Stimulated activated memory B cell treated with anti-CD40 and anti-IgM and Interleukin-4, amounts not matched to agents 10 μg/mL and 1 μg/mL and 100 μg/mL, for 72 hours (primary cell): ENCODE measurements around the gene ATP7A.
"Not testable (repeated sequence)": the region's sequence is repeated elsewhere in the genome, so short reads cannot be mapped to it uniquely, and the experiment has no call there.

Experiments
- ATAC-seq: fragments of 150-1000 bp; cut with Tn5 transposase; 2 replicates; pipeline ENCODE4 v1.10.0; 2021
- H3K27ac Mint-ChIP-seq: one replicate; pipeline ENCODE4 v1.8.0; 2022; ENCODE audit warnings: mild to moderate bottlenecking, mixed read lengths
- H3K27me3 Mint-ChIP-seq: one replicate; pipeline ENCODE4 v1.8.0; 2022; ENCODE audit warnings: mixed read lengths
- H3K36me3 Mint-ChIP-seq: one replicate; pipeline ENCODE4 v1.8.0; 2022; ENCODE audit warnings: mixed read lengths
- H3K4me1 Mint-ChIP-seq: one replicate; pipeline ENCODE4 v1.8.0; 2022; ENCODE audit warnings: mixed read lengths
- H3K4me3 Mint-ChIP-seq: one replicate; pipeline ENCODE4 v1.8.0; 2022; ENCODE audit warnings: mild to moderate bottlenecking, moderate library complexity, mixed read lengths
- H3K9me3 Mint-ChIP-seq: one replicate; pipeline ENCODE4 v1.8.0; 2022; ENCODE audit warnings: mixed read lengths

Gene ATP7A

GRCh38 chrX:78048052-78048451 lies 137.6 kb downstream of the ATP7A start:
- Mint-ChIP-seq H3K9me3 (peaks cover 4% of the 10 kb centered on the region), H3K4me3 (no peak overlapping the region), H3K36me3 (peaks cover 23% of the 10 kb centered on the region), H3K27ac (no peak overlapping the region), H3K4me1 (no peaks in the 10 kb centered on the region), H3K27me3 (no peaks in the 10 kb centered on the region)
- ATAC-seq = no peak

GRCh38 chrX:78063687-78064086 lies 153.2 kb downstream of the ATP7A start:
- H3K4me1 Mint-ChIP-seq = peaks cover 11% of the 10 kb centered on the region
- H3K36me3 Mint-ChIP-seq = no peaks in the 10 kb centered on the region
- ATAC-seq = no peak
- no peaks in the 10 kb centered on the region for H3K9me3 Mint-ChIP-seq
- H3K27ac Mint-ChIP-seq = peak overlapping the region; percentile 89
- H3K27me3 Mint-ChIP-seq = no peaks in the 10 kb centered on the region
- H3K4me3 Mint-ChIP-seq = no peak overlapping the region

GRCh38 chrX:78064152-78064551 lies 153.7 kb downstream of the ATP7A start:
- Mint-ChIP-seq H3K36me3 (no peaks in the 10 kb centered on the region), H3K4me1 (peaks cover 11% of the 10 kb centered on the region), H3K9me3 (no peaks in the 10 kb centered on the region), H3K4me3 (no peak overlapping the region), H3K27me3 (no peaks in the 10 kb centered on the region), H3K27ac (peak overlapping the region; percentile 89)
- peak; percentile 63 for ATAC-seq

- ATAC-seq = peak; percentile 85
- H3K4me3 Mint-ChIP-seq = peak overlapping the region; percentile 26
- H3K4me1 Mint-ChIP-seq = peaks cover 11% of the 10 kb centered on the region
- H3K27me3 Mint-ChIP-seq, H3K36me3 Mint-ChIP-seq, H3K9me3 Mint-ChIP-seq: not testable (repeated sequence)
- peak overlapping the region; percentile 89 for H3K27ac Mint-ChIP-seq
Measured at GRCh38 chrX:78064698-78065601, 154.5 kb downstream of the ATP7A start.

GRCh38 chrX:78066110-78066509 lies 155.6 kb downstream of the ATP7A start:
- H3K36me3 Mint-ChIP-seq = no peaks in the 10 kb centered on the region
- peaks cover 11% of the 10 kb centered on the region for H3K4me1 Mint-ChIP-seq
- no peaks in the 10 kb centered on the region for H3K9me3 Mint-ChIP-seq
- ATAC-seq = no peak
- H3K27me3 Mint-ChIP-seq = no peaks in the 10 kb centered on the region
- peak overlapping the region; percentile 89 for H3K27ac Mint-ChIP-seq
- no peak overlapping the region for H3K4me3 Mint-ChIP-seq

GRCh38 chrX:78071331-78071730 lies 160.8 kb downstream of the ATP7A start:
- peaks cover 4% of the 10 kb centered on the region for H3K9me3 Mint-ChIP-seq
- H3K27me3 Mint-ChIP-seq = no peaks in the 10 kb centered on the region
- no peaks in the 10 kb centered on the region for H3K4me1 Mint-ChIP-seq
- H3K27ac Mint-ChIP-seq = no peak overlapping the region
- no peak for ATAC-seq
- no peak overlapping the region for H3K4me3 Mint-ChIP-seq
- no peaks in the 10 kb centered on the region for H3K36me3 Mint-ChIP-seq

GRCh38 chrX:78073147-78074077 lies 162.9 kb downstream of the ATP7A start:
- not testable (repeated sequence) for H3K9me3 Mint-ChIP-seq, H3K4me3 Mint-ChIP-seq, ATAC-seq, H3K27ac Mint-ChIP-seq, H3K4me1 Mint-ChIP-seq, H3K36me3 Mint-ChIP-seq, H3K27me3 Mint-ChIP-seq

GRCh38 chrX:78074088-78074487 lies 163.6 kb downstream of the ATP7A start:
- H3K27ac Mint-ChIP-seq = no peak overlapping the region
- peaks cover 4% of the 10 kb centered on the region for H3K9me3 Mint-ChIP-seq
- no peaks in the 10 kb centered on the region for H3K4me1 Mint-ChIP-seq
- no peak for ATAC-seq
- no peak overlapping the region for H3K4me3 Mint-ChIP-seq
- H3K27me3 Mint-ChIP-seq = no peaks in the 10 kb centered on the region
- no peaks in the 10 kb centered on the region for H3K36me3 Mint-ChIP-seq

GRCh38 chrX:78075787-78076389 lies 165.4 kb downstream of the ATP7A start:
- Mint-ChIP-seq H3K27ac (no peak overlapping the region), H3K36me3 (no peaks in the 10 kb centered on the region), H3K27me3 (no peaks in the 10 kb centered on the region), H3K9me3 (peaks cover 4% of the 10 kb centered on the region), H3K4me1 (no peaks in the 10 kb centered on the region), H3K4me3 (no peak overlapping the region)
- ATAC-seq = no peak

GRCh38 chrX:78081413-78081812 lies 170.9 kb downstream of the ATP7A start:
- not testable (repeated sequence) for H3K4me1 Mint-ChIP-seq, H3K27ac Mint-ChIP-seq

GRCh38 chrX:78092296-78092695 lies 181.8 kb downstream of the ATP7A start:
- no peaks in the 10 kb centered on the region for H3K4me1 Mint-ChIP-seq
- no peaks in the 10 kb centered on the region for H3K27me3 Mint-ChIP-seq
- H3K4me3 Mint-ChIP-seq = no peak overlapping the region
- peaks cover 5% of the 10 kb centered on the region for H3K9me3 Mint-ChIP-seq
- no peaks in the 10 kb centered on the region for H3K36me3 Mint-ChIP-seq
- peak; percentile 57 for ATAC-seq
- H3K27ac Mint-ChIP-seq = peak overlapping the region; percentile 13

More at GRCh38 chrX:78081413-78081812, 170.9 kb downstream of the ATP7A start:
- not testable (repeated sequence) for H3K9me3 Mint-ChIP-seq, H3K36me3 Mint-ChIP-seq, H3K27me3 Mint-ChIP-seq, ATAC-seq, H3K4me3 Mint-ChIP-seq

GRCh38 chrX:78098108-78098507 lies 187.6 kb downstream of the ATP7A start:
- H3K27ac Mint-ChIP-seq = no peak overlapping the region
- no peaks in the 10 kb centered on the region for H3K9me3 Mint-ChIP-seq
- H3K27me3 Mint-ChIP-seq = no peaks in the 10 kb centered on the region
- no peaks in the 10 kb centered on the region for H3K4me1 Mint-ChIP-seq
- H3K36me3 Mint-ChIP-seq = no peaks in the 10 kb centered on the region
- H3K4me3 Mint-ChIP-seq = no peak overlapping the region
- no peak for ATAC-seq
